SJCRH30 (cell line): ENCODE results near the gene FNDC5. TPM values are rescaled to one million over a fixed set of nuclear protein-coding genes. Genes with fewer than 3 reads are reported as not detected.

Experiments used
- DNase-seq, 2 experiments: peaks; one replicate each; pipeline ENCODE4 v3.0.0-alpha.2; 2015 to 2020
- H3K27ac ChIP-seq: fragments of 250-450 bp; sonication (Bioruptor Pico); 2 replicates; pipeline ENCODE4 v1.5.1; 2020; ENCODE audit warnings: mild to moderate bottlenecking, moderate library complexity
- H3K27me3 ChIP-seq: fragments of 250-450 bp; sonication (Bioruptor Pico); 2 replicates; pipeline ENCODE4 v1.5.1; 2020; ENCODE audit warnings: mild to moderate bottlenecking, moderate library complexity
- H3K36me3 ChIP-seq: fragments of 250-450 bp; sonication (Bioruptor Pico); 2 replicates; pipeline ENCODE4 v1.5.1; 2020; ENCODE audit warnings: mild to moderate bottlenecking, moderate library complexity
- H3K4me1 ChIP-seq: fragments of 250-450 bp; sonication (Bioruptor Pico); 2 replicates; pipeline ENCODE4 v1.5.1; 2020; ENCODE audit warnings: mild to moderate bottlenecking, moderate library complexity
- H3K4me3 ChIP-seq: fragments of 250-450 bp; sonication (Bioruptor Pico); 2 replicates; pipeline ENCODE4 v1.5.1; 2020; ENCODE audit warnings: mild to moderate bottlenecking, moderate library complexity
- H3K9me3 ChIP-seq: fragments of 250-450 bp; sonication (Bioruptor Pico); replicated peaks from 2 replicates; pipeline ENCODE4 v1.5.1; 2020; ENCODE audit warnings: mild to moderate bottlenecking, moderate library complexity
- total RNA-seq: library from RNA; depleted of rRNA; stranded (reverse); fragments of >200 nt; shearing (Covaris generic); gene quantifications from 2 replicates; pipeline ENCODE4 v1.2.3, GENCODE V29; 2014

The FNDC5 gene
- total RNA-seq, 1 experiment from 2014 or later: 72.2 TPM

- peak in 1 of 2 experiments; percentile 50 for DNase-seq
- Histone ChIP-seq H3K27me3 (no peaks in the 10 kb centered on the region), H3K4me3 (peak within 1 kb of the TSS; percentile 61), H3K4me1 (no peaks in the 10 kb centered on the region), H3K9me3 (no peaks in the 10 kb centered on the region), H3K27ac (no peak within 1 kb of the TSS), H3K36me3 (no peaks in the 10 kb centered on the region)
Observed at GRCh38 chr1:32900956-32901822, 30.5 kb upstream of the FNDC5 start, which contains the start of gene TMEM54. TSS of gene TMEM54 (minus strand) at chr1:32901389. CDS start at chr1:32901238, 151 bp downstream.

GRCh38 chr1:32900371-32900955 is 29.8 kb upstream of the FNDC5 start:
- H3K27ac ChIP-seq: no peak overlapping the region
- peak overlapping the region; percentile 61 for H3K4me3 ChIP-seq
- no peaks in the 10 kb centered on the region for H3K27me3 ChIP-seq
- no peaks in the 10 kb centered on the region for H3K9me3 ChIP-seq
- no peaks in the 10 kb centered on the region for H3K4me1 ChIP-seq
- peak in 1 of 2 experiments; percentile 20 for DNase-seq
- no peaks in the 10 kb centered on the region for H3K36me3 ChIP-seq

DNA sequence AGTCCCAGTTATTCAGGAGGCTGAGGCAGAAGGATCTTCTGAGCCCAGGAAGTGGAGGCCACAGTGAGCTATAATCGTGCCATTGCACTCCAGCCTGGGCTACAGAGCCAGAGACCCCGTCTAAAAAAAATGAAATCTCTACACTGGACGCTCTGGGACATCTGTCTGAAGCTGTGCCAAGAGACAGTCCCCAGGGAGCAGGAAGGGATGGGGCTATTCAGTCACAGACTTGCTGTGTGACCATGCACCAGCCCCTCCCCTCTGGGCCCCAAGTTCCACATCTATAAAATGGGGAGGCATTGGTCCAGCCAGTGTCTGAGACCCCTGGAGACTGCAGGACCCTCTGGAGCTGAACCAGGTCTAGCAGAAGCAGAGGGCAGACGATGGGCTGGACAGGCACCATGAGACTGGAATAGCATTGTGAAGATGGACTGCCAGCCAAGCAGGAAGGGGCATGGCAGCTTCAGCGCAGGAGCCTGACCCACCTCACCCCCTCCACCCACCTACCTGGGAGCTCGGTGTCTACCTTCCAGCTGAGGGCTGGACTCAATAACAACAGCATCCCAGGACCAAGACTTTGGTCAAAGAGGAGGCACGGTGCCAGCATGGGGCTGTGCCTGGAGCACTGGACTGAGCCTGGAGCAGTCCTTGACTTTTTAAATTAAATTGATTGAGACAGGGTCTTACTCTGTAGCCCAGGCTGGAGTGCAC is 29.0 kb upstream of the FNDC5 start:
- H3K36me3 ChIP-seq: no peaks in the 10 kb centered on the region
- H3K4me1 ChIP-seq: no peaks in the 10 kb centered on the region
- H3K4me3 ChIP-seq: no peak overlapping the region
- no peak overlapping the region for H3K27ac ChIP-seq
- peak in 1 of 2 experiments; percentile 58 for DNase-seq
- no peaks in the 10 kb centered on the region for H3K27me3 ChIP-seq
- H3K9me3 ChIP-seq: no peaks in the 10 kb centered on the region

DNA sequence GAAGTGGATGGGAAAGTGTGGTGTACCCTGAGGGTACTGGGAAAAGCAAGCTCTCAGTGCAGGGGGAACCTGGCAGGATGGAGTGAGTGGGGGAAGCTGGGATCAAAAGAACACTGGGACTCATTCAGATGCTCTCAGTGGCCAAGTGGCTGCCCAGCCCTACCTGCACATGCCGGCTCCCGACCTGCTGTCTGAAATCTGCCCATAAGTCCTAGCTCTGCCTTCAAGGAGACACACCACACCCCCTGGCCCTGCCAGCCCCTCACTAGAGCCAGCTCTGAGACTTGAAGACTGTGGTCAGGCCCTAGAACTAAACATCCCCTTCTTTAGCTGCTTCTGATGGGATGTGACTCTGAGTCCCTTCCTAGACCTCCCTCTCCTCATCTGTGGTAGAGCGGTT is 28.2 kb upstream of the FNDC5 start:
- no peak overlapping the region for H3K4me3 ChIP-seq
- DNase-seq: no peak
- H3K27me3 ChIP-seq: no peaks in the 10 kb centered on the region
- H3K27ac ChIP-seq: no peak overlapping the region
- H3K4me1 ChIP-seq: no peaks in the 10 kb centered on the region
- no peaks in the 10 kb centered on the region for H3K36me3 ChIP-seq
- no peaks in the 10 kb centered on the region for H3K9me3 ChIP-seq

DNA sequence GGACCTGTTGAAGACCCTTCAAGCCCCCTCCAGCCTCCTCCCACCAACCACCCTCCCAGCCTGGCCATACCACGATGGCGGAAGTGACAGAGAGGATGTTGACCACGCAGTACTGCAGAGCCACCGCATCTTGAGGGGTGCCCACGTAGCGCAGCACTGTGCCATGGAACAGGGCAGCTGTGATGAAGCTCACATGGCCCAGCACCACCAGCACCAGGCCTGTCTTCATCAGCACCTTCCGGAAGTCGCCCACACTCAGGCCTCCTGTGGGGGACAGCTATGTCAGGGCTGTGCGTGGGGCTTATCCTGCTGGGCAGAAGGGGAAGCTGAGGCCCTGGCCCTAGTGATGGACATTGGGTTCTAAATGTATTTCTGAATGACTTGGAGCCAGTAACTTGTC is 27.3 kb upstream of the FNDC5 start:
- no peak for DNase-seq
- no peak overlapping the region for H3K4me3 ChIP-seq
- no peaks in the 10 kb centered on the region for H3K27me3 ChIP-seq
- H3K36me3 ChIP-seq: no peaks in the 10 kb centered on the region
- no peaks in the 10 kb centered on the region for H3K4me1 ChIP-seq
- no peaks in the 10 kb centered on the region for H3K9me3 ChIP-seq
- H3K27ac ChIP-seq: no peak overlapping the region

GRCh38 chr1:32897082-32898049 is 26.7 kb upstream of the FNDC5 start:
- Histone ChIP-seq H3K4me3 (no peak overlapping the region), H3K4me1 (no peaks in the 10 kb centered on the region), H3K27me3 (no peaks in the 10 kb centered on the region; the same call in 1 of the 2 replicates), H3K27ac (no peak overlapping the region), H3K36me3 (no peaks in the 10 kb centered on the region), H3K9me3 (no peaks in the 10 kb centered on the region)
- no peak for DNase-seq

GRCh38 chr1:32896451-32896850 is 25.7 kb upstream of the FNDC5 start:
- no peaks in the 10 kb centered on the region for H3K9me3 ChIP-seq
- no peaks in the 10 kb centered on the region; the same call in 1 of the 2 replicates for H3K27me3 ChIP-seq
- no peak overlapping the region for H3K27ac ChIP-seq
- H3K4me3 ChIP-seq: no peak overlapping the region
- DNase-seq: no peak
- no peaks in the 10 kb centered on the region for H3K4me1 ChIP-seq
- no peaks in the 10 kb centered on the region for H3K36me3 ChIP-seq

DNA sequence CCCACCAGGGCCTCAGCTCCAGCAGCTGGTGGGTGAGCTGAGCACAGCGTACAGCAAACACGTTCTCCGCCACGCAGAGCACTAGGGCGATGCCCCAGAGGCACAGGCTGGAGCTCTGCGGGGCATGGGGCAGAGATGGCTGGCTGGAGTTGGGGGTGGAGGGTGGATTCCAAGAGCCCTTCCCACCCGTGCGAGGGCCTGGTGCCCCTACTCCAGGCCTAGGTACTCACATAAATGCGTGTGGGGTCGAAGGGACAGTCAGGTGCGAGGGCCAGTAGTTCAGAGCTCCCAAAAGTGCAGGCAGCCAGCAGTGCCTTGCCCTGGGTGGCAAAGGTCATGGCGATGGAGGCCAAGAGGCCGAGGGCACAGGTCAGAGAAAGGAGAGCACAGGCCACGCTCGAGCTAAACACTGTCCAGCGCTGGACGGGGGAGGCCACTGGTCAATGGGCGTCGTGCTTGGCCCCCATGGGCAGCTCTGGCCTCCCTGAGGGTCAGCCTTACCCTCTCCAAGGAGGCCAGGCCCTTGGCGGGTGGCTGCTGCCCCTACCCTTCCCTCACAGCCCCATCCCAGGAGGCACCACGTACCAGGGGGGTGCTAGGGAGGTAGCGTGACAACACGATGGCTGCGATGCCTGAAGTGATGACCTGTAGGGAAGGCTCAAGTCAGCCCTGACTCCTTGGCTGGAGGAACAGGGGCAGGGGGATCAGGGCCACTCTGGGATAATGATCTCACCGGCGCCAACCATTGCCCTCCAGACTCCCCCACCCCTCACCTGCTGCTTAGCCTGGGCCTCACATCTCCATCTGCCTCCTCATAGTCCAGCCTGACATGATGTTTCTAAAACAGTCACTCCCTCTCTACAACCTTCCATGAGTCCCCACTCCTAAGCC is 24.9 kb upstream of the FNDC5 start:
- H3K27ac ChIP-seq: no peak overlapping the region
- no peaks in the 10 kb centered on the region; the same call in 1 of the 2 replicates for H3K27me3 ChIP-seq
- no peak overlapping the region for H3K4me3 ChIP-seq
- no peaks in the 10 kb centered on the region for H3K36me3 ChIP-seq
- DNase-seq: no peak
- no peaks in the 10 kb centered on the region for H3K9me3 ChIP-seq
- no peaks in the 10 kb centered on the region for H3K4me1 ChIP-seq

GRCh38 chr1:32894681-32895080 is 24.0 kb upstream of the FNDC5 start:
- no peaks in the 10 kb centered on the region for H3K9me3 ChIP-seq
- H3K27ac ChIP-seq: no peak overlapping the region
- no peaks in the 10 kb centered on the region for H3K4me1 ChIP-seq
- H3K4me3 ChIP-seq: no peak overlapping the region
- no peaks in the 10 kb centered on the region for H3K36me3 ChIP-seq
- H3K27me3 ChIP-seq: no peaks in the 10 kb centered on the region; the same call in 1 of the 2 replicates
- no peak for DNase-seq

GRCh38 chr1:32894019-32894600 is 23.4 kb upstream of the FNDC5 start:
- Histone ChIP-seq H3K27me3 (no peaks in the 10 kb centered on the region; the same call in 1 of the 2 replicates), H3K4me1 (no peaks in the 10 kb centered on the region), H3K4me3 (no peak overlapping the region), H3K27ac (no peak overlapping the region), H3K9me3 (no peaks in the 10 kb centered on the region), H3K36me3 (no peaks in the 10 kb centered on the region)
- DNase-seq: no peak

GRCh38 chr1:32893198-32894018 is 22.7 kb upstream of the FNDC5 start:
- DNase-seq: no peak
- H3K27ac ChIP-seq: no peak overlapping the region
- no peaks in the 10 kb centered on the region for H3K9me3 ChIP-seq
- H3K4me1 ChIP-seq: no peaks in the 10 kb centered on the region
- H3K27me3 ChIP-seq: no peaks in the 10 kb centered on the region; the same call in 1 of the 2 replicates
- no peak overlapping the region for H3K4me3 ChIP-seq
- no peaks in the 10 kb centered on the region for H3K36me3 ChIP-seq

DNA sequence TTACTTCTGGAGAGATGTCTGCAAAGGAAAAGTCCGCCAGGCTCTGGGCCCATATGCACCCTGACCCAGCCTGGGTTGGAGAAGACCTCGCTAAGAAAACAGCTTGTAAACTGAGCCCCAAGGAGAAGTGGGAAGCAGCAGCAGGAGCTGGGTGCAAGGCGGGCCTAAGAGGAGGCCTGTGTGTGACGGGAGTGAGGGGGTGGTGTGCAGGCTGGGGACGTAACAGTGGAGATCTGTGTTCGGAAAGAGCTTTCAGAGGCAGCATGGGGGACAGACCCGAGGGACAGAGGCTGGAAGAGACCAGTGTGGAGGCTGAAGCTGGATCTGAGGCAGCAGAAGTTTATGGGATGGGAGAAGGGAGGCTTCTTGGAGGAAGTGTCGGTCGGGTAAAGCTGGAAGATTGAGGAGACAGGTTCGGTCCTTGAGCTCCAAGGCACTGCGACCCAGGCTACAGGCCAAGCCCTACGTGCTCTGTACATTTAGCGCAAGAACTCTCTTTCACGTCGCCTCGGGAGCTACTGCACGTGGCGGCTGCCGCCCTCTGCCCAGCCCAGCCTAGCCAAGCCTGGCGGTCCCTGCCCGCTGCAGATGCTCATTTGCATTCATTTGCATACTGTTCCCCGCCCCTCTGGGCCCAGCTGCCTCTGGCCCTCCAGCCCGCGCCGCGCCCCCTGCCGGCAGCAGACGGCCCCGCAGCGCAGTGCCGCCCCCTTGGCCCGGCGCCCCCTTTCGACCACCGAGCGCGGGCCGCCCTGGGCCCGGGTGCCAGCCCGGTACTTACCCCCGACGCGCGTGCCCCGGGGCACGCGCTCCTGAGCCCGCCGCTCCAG is 21.9 kb upstream of the FNDC5 start:
- Histone ChIP-seq H3K4me3 (no peak overlapping the region), H3K9me3 (no peaks in the 10 kb centered on the region), H3K27ac (no peak overlapping the region), H3K27me3 (no peaks in the 10 kb centered on the region; the same call in 1 of the 2 replicates), H3K4me1 (no peaks in the 10 kb centered on the region), H3K36me3 (no peaks in the 10 kb centered on the region)
- no peak for DNase-seq
